Transverse colon (tissue), 4 donors: ENCODE data around the gene CCNH. TPM values are rescaled to one million over a fixed set of nuclear protein-coding genes. Genes with fewer than 3 reads are reported as not detected.

ENCODE experiments used
- DNase-seq: peaks from one replicate; pipeline ENCODE4 v3.0.0-alpha.2; 2019
- H3K27ac ChIP-seq, 4 donors: fragments of 200-600 bp; sonication (generic); 2 replicates each; pipeline ENCODE4 v1.5.1; 2016 to 2018; ENCODE audit warnings: inconsistent platforms in 4 of 4
- H3K27me3 ChIP-seq: fragments of 200-600 bp; sonication (generic); 2 replicates; pipeline ENCODE4 v1.5.1; 2017; ENCODE audit warnings: inconsistent platforms
- H3K36me3 ChIP-seq, 4 donors: fragments of 200-600 bp; sonication (generic); 2 replicates each; pipeline ENCODE4 v1.5.1; 2017 to 2019; ENCODE audit warnings: inconsistent platforms in 4 of 4
- H3K4me1 ChIP-seq, 4 donors: fragments of 200-600 bp; sonication (generic); 2 replicates each; pipeline ENCODE4 v1.5.1; 2017 to 2020; ENCODE audit warnings: inconsistent platforms in 4 of 4
- H3K4me3 ChIP-seq, 4 donors: fragments of 200-600 bp; sonication (generic); 1 replicate in 1 of 4; 2 replicates in 3 of 4; pipeline versions ENCODE4 v1.5.1 to v1.6.1; 2017 to 2019; ENCODE audit warnings: inconsistent platforms in 4 of 4
- H3K9me3 ChIP-seq, 2 donors: fragments of 200-600 bp; sonication (generic); 2 replicates each; pipeline ENCODE4 v1.5.1; 2017 to 2019; ENCODE audit warnings: inconsistent platforms in 2 of 2
- CTCF ChIP-seq, 5 experiments: fragments of 200-600 bp in 3 of 5; fragments of 450-650 bp in 2 of 5; sonication (generic) in 3 of 5; IDR thresholded peaks; 1 replicate in 2 of 5; 2 replicates in 3 of 5; pipeline ENCODE4 v1.5.1; 2016 to 2017; ENCODE audit warnings: antibody characterized with exemption in 5 of 5, inconsistent platforms in 3 of 5, mild to moderate bottlenecking in 2 of 5, moderate library complexity in 1 of 5
- EP300 ChIP-seq: sonication (generic); formaldehyde crosslinking; IDR thresholded peaks from one replicate; pipeline ENCODE4 v1.6.1; 2017; ENCODE audit warnings: antibody characterized with exemption, low read depth
- POLR2A ChIP-seq: fragments of 450-650 bp; IDR thresholded peaks from one replicate; pipeline ENCODE4 v1.6.1; 2016; ENCODE audit warnings: antibody characterized with exemption, mild to moderate bottlenecking, moderate library complexity
- POLR2AphosphoS5 ChIP-seq, 3 donors: sonication (generic); formaldehyde crosslinking; IDR thresholded peaks; one replicate each; pipeline ENCODE4 v1.6.1; 2016; ENCODE audit warnings: antibody characterized with exemption in 3 of 3
- WGBS, 2 donors: methylation state at CpG; one replicate each; pipeline ENCODE4 v1.1.5; 2018; ENCODE audit warnings: low coverage in 1 of 2; 5-methylcytosine and 5-hydroxymethylcytosine counted together
- in situ Hi-C, 4 donors: fragments of 200-750 bp; cut with MboI; loops; one replicate each; pipeline versions ENCODE4 v1.15.0 to v1.15.1; 2017; ENCODE audit warnings: low sequenced_read_pairs in 3 of 4, low pct_ligation_motif_present in 1 of 4, low pct_unique_long_range_greater_than_20kb in 1 of 4
- intact Hi-C: fragments of 100-400 bp; cut with DNase I; formaldehyde crosslinking; loops from one replicate; pipeline ENCODE4 v1.15.1; 2023; ENCODE audit warnings: low total_unique reads
- total RNA-seq, 4 donors: library from RNA; depleted of rRNA; stranded (reverse); fragments of >200 nt; gene quantifications; one replicate each; pipeline ENCODE4 v1.1.0, GENCODE V29; 2016

Gene CCNH
- total RNA-seq, 4 donors from 2014 or later: 23.9 to 163 (median 68.3) TPM

DNA sequence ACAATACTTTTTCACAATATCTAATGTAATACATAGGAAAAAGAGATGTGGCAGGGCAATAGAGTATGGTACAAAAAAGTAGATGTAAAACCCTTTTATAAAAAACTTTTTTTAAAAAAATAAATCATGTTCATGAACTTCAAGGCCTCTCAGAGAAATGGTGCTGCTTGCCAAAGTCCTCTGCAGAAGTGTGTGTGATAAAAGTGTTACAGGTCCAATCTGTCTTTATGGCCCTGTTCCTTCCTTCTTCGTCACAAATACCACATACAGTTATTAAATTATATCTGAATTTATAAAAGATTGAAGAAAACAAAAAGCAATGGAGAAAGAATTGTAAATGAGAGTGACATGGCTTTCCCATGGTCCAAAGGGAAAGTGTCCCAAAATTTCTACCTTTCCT, 21.7 kb upstream of the CCNH start:
- DNase-seq: peak; percentile 9
- peak overlapping the region; percentile 28 to 59 (median 40) for H3K27ac ChIP-seq
- no peaks in the 10 kb centered on the region for H3K27me3 ChIP-seq
- no peak for TF ChIP-seq POLR2AphosphoS5 (IDR thresholded peaks at IDR 0.05)
- no peak for TF ChIP-seq CTCF (IDR thresholded peaks at IDR 0.05)
- TF ChIP-seq POLR2A: no peak
- no peak for TF ChIP-seq EP300
- intact Hi-C loops: no loop called here
- H3K4me3 ChIP-seq: no peak overlapping the region
- 50 to 51% methylated on average over 1 of the region's 1 CpG for WGBS, 2 donors
- peaks cover 0 to 5% of the 10 kb centered on the region in 2 donors for H3K9me3 ChIP-seq
- no peaks in the 10 kb centered on the region for H3K36me3 ChIP-seq
- in situ Hi-C loops: no loop called here
- H3K4me1 ChIP-seq: peaks cover 0 to 27% (median 7%) of the 10 kb centered on the region in 4 donors

DNA sequence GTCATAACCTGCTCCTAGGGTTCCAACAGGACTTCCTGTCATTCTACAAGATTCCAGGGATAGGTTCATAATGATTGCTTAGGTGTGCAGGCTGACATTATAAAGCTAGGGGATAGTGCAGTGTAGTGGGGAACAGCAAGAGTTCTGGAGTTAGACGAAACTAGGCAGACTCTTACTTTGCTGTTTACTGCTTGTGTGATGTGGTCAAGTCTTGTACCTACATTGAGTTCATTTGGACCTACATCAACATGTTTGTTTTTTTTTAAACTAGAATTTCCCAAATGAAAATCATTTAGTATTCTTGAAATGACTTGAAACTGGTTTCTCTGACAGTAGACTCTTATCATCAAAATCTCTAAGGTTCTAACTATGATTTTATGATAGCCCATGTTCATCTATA, 21.2 kb upstream of the CCNH start:
- Histone ChIP-seq H3K4me3 (no peak overlapping the region), H3K4me1 (peaks cover 0 to 27% (median 7%) of the 10 kb centered on the region in 4 donors), H3K27ac (peak overlapping the region in 1 of 4 donors; percentile 59), H3K36me3 (no peaks in the 10 kb centered on the region), H3K27me3 (no peaks in the 10 kb centered on the region), H3K9me3 (peaks cover 0 to 4% of the 10 kb centered on the region in 2 donors)
- WGBS, 2 donors: 90 to 91% methylated on average over 1 of the region's 1 CpG
- in situ Hi-C loops: no loop called here
- intact Hi-C loops: no loop called here
- TF ChIP-seq CTCF (IDR thresholded peaks at IDR 0.05): no peak
- no peak for TF ChIP-seq POLR2AphosphoS5 (IDR thresholded peaks at IDR 0.05)
- TF ChIP-seq POLR2A: no peak
- TF ChIP-seq EP300: no peak
- no peak for DNase-seq

- in situ Hi-C loops: no loop called here
- 63 to 69% methylated on average over 1 to 2 of the region's 2 CpGs for WGBS, 2 donors
These were observed 19.7 kb upstream of the CCNH start for GRCh38 chr5:87432460-87432859.

GRCh38 chr5:87430863-87431457, 18.2 kb upstream of the CCNH start:
- Histone ChIP-seq H3K9me3 (no peaks in the 10 kb centered on the region), H3K27me3 (no peaks in the 10 kb centered on the region), H3K36me3 (no peaks in the 10 kb centered on the region), H3K27ac (no peak overlapping the region), H3K4me3 (no peak overlapping the region), H3K4me1 (peaks cover 0 to 19% (median 7%) of the 10 kb centered on the region in 4 donors)
- TF ChIP-seq EP300: no peak
- no peak for TF ChIP-seq POLR2AphosphoS5 (IDR thresholded peaks at IDR 0.05)
- no peak for TF ChIP-seq POLR2A
- no peak for TF ChIP-seq CTCF (IDR thresholded peaks at IDR 0.05)
- intact Hi-C loops: no loop called here
- no peak for DNase-seq
- in situ Hi-C loops: no loop called here

More at GRCh38 chr5:87432460-87432859, 19.7 kb upstream of the CCNH start:
- no peaks in the 10 kb centered on the region for H3K9me3 ChIP-seq
- intact Hi-C loops: no loop called here
- no peak for TF ChIP-seq EP300
- no peak for TF ChIP-seq POLR2A
- no peak for TF ChIP-seq CTCF (IDR thresholded peaks at IDR 0.05)
- TF ChIP-seq POLR2AphosphoS5 (IDR thresholded peaks at IDR 0.05): no peak
- H3K27me3 ChIP-seq: no peaks in the 10 kb centered on the region
- no peak for DNase-seq
- peaks cover 0 to 27% (median 7%) of the 10 kb centered on the region in 4 donors for H3K4me1 ChIP-seq
- H3K36me3 ChIP-seq: no peaks in the 10 kb centered on the region
- no peak overlapping the region for H3K27ac ChIP-seq
- H3K4me3 ChIP-seq: no peak overlapping the region
